ENCODE data around the gene CSF3R.

CSF3R gene

DNA sequence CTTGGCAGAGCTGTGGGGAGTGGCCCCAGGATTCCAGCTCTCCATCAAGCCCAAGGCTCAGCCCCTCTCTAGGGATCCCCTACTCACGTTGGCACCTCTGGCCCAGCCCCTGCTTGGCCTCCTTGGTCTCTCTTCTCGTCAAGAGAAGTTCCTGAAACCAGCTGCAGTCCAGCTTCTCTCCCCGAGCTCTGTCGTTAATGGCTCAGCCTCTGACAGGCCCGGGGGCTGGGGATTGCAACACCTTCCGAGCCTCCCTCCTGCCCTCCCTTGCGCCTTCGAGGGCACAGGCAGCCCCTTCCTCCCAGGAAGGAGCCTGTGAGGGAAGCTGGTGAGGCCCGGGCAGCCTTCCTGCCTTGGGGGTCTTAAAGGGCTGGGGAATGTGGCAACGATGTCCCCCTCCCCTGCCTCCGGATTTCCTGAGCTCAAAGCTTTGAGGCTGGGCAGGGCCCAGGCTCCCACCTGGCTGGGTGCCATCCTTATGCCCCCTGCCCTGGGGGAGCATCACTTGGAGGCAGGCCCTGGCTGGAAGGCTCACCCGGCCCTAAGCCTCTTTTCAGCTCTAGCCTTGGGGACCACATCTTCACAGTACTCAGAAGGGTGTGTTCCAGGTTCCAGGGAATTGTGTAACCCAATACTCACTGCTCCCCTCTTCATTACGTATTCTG is at the start of gene CSF3R:
TSS of gene CSF3R (minus strand) at position 190 of the 665 bp plus-strand sequence. CDS start 3,417 bp downstream, outside the sequence.
- DNase-seq (ENCODE audit: low spot score) = no peak

DNA sequence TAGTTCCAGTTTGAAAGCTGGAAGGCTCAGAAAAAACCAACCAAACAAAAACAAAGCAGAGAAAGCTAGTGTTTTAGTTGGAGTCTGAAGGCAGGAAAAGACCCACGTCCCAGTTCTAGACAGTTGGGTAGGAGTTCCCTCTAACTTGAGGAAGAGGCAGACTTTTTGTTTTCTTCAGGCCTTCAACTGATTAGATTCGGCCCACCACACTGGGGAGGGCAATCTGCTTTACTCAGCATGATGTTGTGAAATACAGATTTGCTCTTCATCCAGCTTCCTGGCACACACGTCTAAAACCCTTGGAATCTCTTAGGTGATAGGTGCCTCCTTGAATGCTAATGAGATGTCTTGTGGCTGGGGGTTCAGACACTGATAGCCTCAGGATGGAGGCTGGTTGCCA is 49.1 kb upstream of the CSF3R start:
- DNase-seq (ENCODE audit: low spot score) = no peak

DNA sequence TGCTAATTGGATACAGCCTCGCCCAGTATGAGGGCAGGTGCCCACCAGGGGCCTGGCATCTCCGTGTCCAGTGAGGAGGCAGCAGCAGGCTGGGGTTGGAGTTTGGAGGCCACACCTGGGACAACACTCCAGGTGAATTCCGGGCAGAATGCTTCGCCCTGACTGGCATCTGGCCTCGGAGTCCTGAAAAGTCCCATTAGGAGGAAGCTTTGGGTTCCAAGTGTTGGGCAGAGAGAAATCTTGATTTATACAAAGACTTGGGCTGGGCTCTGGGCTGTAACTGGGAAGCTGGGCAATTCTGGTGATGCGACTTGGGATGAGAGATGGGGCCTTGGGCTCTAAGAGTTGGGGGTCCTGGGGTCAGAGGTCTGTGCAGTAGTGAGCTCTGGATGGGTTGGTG is 48.1 kb upstream of the CSF3R start:
- no peak for DNase-seq (ENCODE audit: low spot score)

DNA sequence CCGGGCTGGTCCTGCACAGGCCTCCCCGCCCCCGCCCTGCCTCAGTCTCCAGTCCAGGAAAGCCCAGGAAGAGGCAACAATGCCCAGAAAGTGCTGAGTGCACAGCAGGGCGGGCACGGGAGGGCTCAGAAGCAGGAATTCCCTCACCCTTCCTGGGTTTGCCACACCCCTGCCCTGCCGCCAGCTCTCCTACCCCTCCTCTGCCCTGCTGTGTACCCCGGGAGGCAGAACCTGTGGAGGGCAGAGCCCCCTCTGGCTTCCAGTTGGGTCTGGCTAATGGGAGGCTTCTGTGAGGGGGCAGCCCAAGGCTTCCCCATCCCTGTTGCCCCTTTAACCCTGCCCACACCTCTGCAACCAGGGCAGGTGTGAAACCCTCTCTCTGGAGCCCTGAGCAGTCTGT is 47.5 kb upstream of the CSF3R start:
- DNase-seq (ENCODE audit: low spot score) = no peak

DNA sequence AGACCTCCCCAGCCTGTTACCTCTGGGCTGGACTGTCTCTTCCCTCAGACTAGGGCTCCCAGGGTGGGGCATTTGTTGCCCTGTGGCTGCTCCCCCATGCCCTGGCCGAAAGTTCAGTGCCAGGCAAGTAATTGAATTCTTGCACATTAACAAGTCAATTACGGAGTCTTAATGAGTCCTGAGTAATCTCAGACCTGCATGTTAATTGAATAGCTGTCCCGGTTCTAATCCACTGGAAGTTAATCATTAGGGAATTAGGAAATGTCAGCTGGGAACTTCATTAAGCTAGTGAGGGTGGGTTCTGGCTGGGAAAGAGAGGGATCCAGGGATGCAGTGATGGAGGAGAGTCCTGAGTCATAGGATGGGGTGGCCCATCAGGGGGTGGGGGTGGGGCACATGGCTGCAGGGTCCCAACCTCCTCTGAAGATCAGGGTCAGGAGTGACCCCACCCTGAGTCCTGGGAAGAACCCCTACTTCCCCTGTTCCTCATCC is 47.1 kb upstream of the CSF3R start:
- no peak for DNase-seq (ENCODE audit: low spot score)

DNA sequence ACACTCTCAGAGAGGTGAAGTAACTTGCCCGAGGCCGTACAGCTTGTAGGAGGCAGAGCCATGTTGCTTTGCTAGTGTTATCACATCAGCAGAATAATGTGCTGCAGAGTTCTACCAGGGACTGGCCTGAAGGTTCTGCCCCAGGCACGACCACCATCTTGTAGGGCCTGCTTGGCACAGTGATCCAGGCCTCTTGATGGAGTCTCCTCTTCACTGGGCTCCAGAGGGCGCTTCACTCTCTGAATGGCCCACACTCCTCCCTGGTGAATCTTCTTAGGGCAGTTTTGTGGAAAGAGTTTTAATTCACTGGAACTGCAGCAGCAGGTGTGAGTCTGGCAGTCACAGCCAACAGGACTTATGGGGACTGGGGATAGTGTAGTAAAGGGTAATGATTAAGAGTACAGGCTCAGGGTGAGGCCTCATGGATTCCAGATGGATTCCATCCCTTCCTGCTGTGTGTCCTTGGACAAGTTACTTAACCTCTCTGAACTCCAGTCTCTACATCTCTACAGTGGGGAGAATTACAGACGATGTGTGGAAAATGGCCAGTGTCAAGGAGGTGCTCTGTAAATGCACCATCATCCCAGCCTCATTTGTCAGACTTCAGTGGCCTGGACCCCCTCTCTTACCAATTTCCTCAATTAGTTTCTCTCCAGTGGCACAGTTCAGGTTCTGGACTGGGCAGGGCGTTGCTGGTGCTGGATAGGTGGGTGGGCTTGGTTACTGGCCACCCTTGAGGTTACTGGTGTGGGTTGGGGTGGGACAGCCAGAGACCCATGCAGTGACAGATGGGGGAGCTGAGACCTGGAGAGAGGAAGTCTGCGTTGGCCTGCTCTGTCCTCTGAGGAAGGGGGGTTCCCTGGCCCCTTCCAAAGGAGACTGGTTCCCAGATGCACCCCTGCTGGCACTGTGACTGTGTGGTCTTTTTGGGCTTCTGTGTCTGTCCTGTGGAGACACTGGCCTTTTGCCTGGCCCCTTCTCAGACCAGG is 45.9 kb upstream of the CSF3R start:
- DNase-seq (ENCODE audit: low spot score) = no peak

DNA sequence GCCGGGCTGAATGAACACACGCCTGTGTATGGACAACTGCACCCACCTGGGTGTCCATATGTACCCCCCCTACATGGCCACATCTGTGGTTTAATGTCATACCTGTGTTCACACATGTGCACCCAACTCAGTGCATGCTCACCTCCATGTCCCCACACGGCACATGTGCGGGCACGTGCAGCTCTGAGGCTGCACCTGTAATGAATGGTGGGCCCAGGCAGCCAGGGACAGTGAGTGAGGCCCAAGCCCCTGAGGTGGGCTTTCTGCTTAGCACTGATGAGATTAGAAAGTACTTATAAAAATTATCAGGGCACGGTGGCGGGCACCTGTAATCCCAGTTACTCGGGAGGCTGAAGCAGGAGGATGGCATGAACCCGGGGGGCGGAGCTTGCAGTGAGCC is 42.5 kb upstream of the CSF3R start:
- no peak for DNase-seq (ENCODE audit: low spot score)

DNA sequence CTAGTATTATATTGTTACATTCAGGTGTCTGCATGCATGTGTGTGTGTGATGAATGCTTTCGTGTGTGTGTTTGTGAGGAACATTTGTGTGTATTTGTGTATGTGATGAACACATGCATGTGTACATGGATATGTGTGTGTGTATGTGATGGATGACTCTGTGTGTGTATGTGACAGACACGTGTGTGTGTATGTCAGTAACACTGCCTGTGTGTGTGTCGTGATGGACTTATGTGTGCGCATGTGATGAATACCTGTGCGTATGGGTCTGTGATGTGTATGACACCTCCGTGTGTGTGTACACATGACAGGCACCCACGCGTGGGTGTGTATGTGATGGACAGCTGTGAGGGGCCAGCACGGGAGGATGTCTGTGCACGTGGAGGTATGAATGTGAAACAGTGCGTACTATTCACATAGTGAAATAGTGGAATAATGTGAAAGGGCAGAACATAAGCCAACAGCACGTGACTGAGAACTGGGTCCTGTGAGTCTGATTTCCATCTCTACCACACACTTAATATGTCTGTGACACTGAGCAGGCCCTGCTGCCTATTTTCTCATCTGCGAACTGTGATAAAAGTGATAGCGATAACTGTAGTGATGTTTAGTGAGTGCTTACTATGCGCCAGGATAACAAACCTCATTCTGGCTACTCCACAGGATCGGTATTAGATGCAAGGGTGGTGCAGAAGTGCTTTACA is 41.8 kb upstream of the CSF3R start:
- DNase-seq (ENCODE audit: low spot score) = no peak

DNA sequence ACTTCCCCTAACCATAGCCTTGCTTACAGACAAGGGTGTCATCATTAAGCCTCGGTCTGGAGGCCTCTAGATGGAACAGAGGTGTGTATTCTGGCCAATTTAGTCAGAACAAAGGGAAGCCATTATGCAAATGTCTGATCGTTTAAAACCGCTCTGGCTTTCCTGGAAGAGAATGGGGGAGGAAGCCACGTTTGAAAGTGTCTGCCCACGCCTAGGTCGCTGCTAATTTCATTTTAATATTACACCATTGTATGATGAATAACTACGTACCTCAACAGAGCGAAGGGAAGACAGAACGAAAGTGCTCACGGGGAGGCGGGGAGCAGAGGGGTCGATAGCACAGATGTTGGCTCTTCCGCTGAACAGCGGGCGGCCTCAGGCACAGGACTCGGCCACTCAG is 41.1 kb upstream of the CSF3R start:
- no peak for DNase-seq (ENCODE audit: low spot score)

DNA sequence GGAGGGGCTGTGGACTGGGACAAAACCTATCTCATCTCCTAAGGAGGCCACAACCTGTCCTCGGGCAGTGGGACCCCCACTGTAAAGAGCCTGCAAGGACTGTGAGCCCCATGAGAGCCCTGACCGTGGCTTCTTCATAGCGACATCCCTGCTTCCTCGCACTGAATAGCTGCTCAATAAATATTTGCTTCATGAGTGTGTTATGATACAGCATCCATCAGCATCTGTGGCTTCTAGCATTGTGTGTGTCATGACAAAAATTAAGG is 40.5 kb upstream of the CSF3R start:
- no peak for DNase-seq (ENCODE audit: low spot score)

DNA sequence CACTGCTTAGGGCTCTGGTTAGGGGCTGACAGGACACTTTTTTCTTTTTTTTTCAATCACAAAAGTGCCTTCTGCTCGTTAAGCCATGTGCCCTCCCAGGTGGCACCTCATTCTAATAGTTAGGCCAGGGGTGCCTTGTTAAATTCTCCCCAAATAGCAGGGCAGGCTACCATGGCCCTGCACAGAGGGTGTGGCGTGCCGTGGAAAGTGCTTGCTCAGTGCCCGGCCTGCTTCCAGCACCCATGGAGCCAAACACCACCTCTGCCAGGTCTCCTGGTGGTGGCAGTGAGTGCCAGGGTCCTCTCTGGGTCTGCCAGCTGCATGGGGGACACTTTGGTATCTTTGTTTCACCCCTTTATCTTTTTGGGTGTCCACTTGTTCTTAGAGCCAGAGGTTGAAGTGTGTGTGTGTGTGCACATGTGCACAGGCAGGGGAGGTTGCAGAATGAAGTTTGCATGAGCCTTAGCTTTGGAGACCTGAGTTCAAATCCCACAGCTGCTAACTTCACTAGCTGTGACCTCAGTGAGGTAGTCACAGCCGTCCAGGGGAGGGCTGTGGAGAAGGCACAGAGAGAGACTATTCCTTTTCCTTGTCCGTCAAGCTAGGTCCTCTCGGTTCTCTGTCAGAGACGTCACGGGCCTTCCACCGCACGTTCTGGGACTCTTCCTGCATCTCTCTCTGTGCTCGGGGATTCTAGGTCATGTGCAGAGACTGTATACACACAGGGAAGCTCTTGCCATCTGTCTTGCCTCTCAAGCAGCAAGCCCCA is 39.9 kb upstream of the CSF3R start:
- no peak for DNase-seq (ENCODE audit: low spot score)

DNA sequence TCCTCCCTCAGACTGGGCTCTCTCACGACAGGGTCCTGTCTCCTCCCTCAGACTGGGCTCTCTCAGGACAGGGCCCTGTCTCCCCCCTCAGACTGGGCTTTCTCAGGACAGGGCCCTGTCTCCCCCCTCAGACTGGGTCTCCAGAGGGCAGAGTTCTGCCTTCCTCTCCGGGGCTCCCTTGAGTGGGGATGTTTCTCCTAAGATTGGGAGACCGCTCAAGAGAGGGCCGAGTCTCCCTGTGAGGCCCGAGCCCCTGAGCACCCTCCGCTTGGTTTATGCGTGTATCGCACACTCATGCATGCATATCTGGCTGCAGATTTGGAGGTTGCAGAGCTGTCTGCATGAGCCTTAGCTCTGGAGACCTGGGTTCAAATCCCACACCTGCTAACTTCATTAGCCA is 39.3 kb upstream of the CSF3R start:
- DNase-seq (ENCODE audit: low spot score) = no peak

DNA sequence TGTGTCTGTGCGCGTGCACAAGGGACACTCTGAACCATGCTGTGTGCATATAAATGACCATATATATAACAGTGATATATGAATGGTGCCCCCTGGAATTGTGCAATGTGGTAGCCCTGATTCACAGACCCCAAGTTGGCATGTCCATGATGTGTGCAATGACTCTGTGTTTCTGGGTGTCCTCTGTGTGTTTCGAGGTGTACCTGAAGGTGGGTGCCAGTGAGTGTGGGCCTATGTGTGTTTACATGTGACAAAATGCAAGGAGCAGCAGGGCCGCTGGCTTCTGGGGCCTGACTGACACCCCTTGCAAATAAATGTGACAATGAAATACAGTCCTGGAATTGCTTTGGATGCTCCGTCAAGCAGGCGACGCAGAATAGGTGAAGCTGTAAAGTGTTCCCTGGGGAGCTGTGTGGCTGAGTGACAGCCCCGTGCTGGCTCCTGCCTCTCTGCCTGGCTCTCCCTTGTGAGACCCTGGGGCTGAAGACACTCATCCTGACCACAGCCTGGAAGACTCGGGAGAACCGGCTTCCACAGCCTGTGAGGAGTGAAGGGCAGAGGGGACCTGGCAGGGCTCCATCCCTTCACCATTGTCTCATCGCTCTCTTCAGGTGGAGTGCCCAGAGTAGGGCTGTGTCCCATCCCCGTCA is 38.2 kb upstream of the CSF3R start:
- DNase-seq (ENCODE audit: low spot score) = no peak

DNA sequence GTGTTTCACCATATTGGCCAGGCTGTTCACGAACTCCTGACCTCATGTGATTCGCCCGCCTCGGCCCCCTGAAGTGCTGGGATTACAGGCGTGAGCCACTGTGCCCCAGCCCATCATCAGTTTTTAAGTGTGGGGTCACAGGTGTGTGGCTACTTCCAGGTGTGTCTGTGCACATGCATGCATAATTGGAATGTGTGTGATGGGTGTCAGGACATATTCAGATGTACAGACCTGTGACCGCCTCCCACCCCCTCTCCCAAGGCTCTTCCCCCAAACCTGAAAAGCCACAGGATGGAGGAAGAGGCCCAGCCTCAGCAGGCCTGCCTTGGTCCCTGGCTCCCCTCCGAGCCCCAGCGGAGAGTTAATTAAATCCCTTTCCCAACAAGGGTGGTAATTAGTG is 37.3 kb upstream of the CSF3R start:
- DNase-seq (ENCODE audit: low spot score) = no peak

DNA sequence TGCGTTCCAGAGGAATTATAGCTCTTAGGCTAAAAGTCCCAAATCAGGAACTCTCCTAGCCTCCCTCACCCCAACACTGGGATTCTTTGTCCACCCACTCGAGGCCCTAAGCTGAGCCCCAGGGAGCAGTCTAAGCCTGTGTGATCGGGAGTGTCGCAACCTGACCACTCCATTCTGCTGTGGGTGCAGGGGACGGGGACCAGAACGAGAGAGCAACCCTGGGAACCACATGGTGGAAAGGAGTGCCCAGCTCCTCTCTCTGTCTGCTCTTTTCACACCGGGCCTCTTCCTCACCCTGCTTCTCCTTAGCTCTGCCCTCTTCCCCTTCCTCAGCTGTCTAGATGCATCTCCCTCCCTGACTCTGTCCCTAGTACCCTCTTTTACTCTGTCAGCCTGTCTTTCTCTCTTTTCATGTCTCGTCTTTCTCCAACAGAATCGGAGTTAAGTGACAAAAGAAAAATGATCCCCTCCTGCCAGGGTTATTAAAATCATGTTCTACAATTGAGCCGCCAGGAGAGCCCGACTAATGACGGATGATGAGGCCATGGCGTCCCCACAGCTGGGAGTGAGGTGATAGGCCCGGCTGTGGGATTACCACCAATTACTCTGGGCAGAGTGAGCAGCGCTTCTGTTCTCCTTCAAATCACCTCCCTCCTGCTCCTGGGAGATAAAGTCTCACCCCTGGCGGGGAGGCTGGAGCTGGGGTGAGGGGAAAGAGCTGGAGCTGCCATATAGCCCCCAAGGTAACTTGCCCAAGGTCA is 34.5 kb upstream of the CSF3R start:
- DNase-seq (ENCODE audit: low spot score) = no peak

DNA sequence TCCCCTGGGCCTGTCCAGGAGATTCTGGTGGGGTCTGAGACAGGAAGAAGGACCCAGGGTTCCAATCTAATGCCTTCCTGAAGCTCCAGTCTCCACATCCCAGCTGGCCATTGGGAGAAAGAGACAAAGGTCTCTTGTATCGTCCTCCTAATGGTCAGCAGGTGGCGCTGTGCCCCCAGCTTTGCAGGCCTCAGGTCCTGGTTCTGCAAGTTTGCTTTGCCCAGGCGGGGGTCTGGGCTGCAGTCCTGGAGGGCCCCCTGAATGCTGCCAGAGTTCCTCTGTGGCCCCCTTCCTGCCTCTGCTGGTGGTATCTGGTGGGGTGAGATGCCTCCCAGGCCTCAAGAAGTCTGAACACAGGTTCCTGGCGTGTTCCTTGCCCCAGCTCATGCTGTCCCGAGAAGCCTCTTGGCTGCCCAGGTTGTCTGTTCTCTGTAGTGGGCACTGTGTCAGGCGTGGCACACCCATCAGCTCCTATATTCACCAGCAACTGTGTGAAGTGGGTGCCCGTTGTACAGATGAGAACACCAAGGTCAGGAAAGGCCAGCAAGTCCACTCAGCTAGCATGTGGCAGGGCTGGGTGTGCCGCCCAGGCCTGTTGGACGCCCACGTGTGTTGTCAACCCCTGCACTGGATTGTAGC is 33.8 kb upstream of the CSF3R start:
- peak; percentile 77 for DNase-seq (ENCODE audit: low spot score)

DNA sequence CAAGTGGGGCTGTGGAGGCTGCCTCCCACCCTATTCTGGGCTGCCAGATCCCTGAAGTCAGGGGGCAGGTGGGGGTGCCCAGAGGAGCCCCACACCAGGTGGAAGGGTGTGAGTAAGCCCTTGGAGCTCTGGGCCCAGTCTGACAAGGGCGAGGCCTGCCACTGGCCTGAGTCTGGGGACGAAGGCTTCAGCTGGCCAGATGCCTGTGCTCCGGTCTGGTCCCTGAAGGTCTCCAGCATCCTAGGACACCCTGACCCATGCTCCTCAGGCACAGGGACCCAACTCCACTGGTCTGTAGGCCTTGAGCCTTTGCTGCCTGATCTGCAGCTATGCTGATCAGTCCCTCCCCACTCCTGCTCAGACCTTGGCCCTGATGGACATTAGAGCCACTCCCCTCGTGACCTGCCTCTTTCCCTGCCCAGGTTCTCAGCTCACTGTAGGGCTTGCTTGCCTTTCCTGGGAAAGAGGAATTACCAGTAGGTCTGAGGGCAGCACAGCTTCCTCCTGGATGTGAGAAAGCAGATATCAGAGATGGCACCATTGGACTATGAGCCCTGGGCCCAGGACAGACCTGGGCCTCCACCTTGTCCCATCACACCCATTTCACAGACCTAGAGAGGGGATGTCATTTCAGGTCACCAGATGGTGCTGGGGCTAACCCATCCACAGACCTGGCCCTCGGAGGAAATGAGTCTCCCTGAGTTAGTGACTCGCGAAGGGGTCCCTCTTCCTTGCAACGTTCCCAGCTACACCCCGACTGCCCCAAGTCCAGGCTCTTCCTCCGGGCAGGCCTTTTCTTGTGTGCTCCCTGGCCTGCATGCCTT is 32.8 kb upstream of the CSF3R start:
- DNase-seq (ENCODE audit: low spot score) = no peak

DNA sequence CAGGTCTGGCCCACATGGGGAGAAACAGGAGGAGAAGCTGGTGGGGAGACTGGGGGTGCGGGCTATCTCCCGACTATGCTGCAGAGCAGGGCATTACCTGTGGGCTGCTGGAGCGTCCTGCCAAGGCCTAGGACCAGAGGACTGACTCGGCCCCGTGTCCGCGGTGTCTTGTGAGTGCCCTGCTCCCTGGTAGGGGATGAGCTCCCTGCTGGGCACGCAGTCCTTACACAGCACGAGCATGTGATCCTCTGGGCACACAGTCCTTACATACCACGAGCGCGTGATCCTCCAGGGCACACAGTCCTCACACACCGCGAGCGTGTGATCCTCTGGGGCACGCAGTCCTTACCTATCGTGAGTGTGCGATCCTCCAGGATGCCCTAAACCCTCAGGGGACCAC is 31.8 kb upstream of the CSF3R start:
- DNase-seq (ENCODE audit: low spot score) = no peak

DNA sequence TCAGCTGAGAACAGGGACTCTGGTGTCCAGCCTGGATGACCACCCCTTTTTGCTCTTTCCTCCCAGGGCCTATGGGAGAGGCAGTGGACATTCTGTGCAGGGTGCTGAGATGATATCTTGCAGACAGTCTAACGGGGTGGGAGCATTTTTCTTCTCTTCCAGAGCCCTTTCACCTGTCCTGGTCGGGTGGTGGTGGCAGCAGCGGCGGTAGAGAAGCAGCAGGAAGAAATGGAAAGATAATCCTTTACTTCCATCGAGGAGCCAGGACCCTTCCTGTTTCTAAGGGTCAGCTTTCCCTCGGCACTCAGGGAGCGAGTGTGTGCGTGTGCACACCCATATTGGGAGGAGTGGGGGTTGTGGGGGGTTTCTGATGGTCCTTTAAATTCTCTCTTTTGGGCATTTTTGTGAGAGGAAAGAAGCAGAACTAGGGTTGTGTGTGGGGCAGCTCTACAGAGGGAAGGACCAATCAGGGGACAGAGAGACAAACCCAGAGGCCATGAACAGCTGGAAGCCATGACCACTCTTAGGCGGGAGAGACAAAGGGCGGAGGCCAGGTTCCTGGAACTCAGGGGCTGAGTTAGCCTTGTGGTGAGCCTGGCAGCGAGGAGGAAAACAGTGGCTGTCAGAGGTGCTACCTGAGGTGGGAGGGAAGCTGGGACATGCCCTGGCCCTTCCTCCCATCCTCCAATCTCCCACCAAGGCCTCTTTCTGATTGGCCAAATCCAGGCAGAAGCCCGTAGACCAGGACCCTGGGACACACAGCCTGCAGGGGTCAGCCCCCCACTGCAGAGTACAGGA is 31.2 kb upstream of the CSF3R start:
- no peak for DNase-seq (ENCODE audit: low spot score)
